HepG2 (cell line): ENCODE measurements around the gene SLC26A5. TPM values are rescaled to one million over a fixed set of nuclear protein-coding genes. Genes with fewer than 3 reads are reported as not detected.

ENCODE experiments used
- CSRNP2 ChIP-seq: sonication (generic); formaldehyde crosslinking; conservative IDR thresholded peaks from 2 replicates; pipeline ENCODE4 v1.8.0; 2022; ENCODE audit warnings: low read depth, missing genetic modification reagents
- FOXA3 ChIP-seq: IDR thresholded peaks from 2 replicates; pipeline ENCODE4 v1.6.1; 2016; ENCODE audit warnings: missing genetic modification reagents, missing compliant biosample characterization
- KAT8 ChIP-seq: IDR thresholded peaks from 2 replicates; pipeline ENCODE4 v1.6.1; 2016; ENCODE audit warnings: missing genetic modification reagents, missing compliant biosample characterization
- MAFG ChIP-seq: sonication (generic); formaldehyde crosslinking; IDR thresholded peaks from 2 replicates; pipeline ENCODE4 v1.5.1; 2020; ENCODE audit warnings: mild to moderate bottlenecking, missing genetic modification reagents
- MAZ ChIP-seq, 2 experiments: sonication (generic) in 1 of 2; formaldehyde crosslinking in 1 of 2; IDR thresholded peaks; 2 replicates each; pipeline versions ENCODE4 v1.5.0 to v1.6.1; 2012 to 2020; ENCODE audit warnings: low read depth in 2 of 2, mild to moderate bottlenecking in 2 of 2, borderline replicate concordance in 1 of 2, improper control_type of control experiment in 1 of 2, low read length in 1 of 2, missing genetic modification reagents in 1 of 2, moderate library complexity in 1 of 2
- NR1H2 ChIP-seq: sonication (generic); formaldehyde crosslinking; IDR thresholded peaks from 2 replicates; pipeline ENCODE4 v1.8.1; 2022; ENCODE audit warnings: low read depth, missing genetic modification reagents, borderline replicate concordance
- POGK ChIP-seq: sonication (generic); formaldehyde crosslinking; conservative IDR thresholded peaks from 2 replicates; pipeline ENCODE4 v1.8.0; 2022; ENCODE audit warnings: mild to moderate bottlenecking, moderate library complexity, missing genetic modification reagents
- SP1 ChIP-seq, 2 experiments: fragments of 450-650 bp in 1 of 2; sonication (generic) in 1 of 2; formaldehyde crosslinking in 1 of 2; IDR thresholded peaks; 2 replicates each; pipeline versions ENCODE4 v1.4.0 to v1.6.1; 2016 to 2020; ENCODE audit warnings: missing genetic modification reagents in 1 of 2
- TCF7 ChIP-seq: sonication (generic); IDR thresholded peaks from 2 replicates; pipeline ENCODE4 v1.6.1; 2016; ENCODE audit warnings: antibody characterized with exemption, low read depth
- ZBTB7B ChIP-seq: sonication (generic); formaldehyde crosslinking; IDR thresholded peaks from 2 replicates; pipeline ENCODE4 v1.4.0; 2020; ENCODE audit warnings: missing genetic modification reagents
- ZNF264 ChIP-seq: sonication (generic); formaldehyde crosslinking; IDR thresholded peaks from 2 replicates; pipeline ENCODE4 v1.4.0; 2020; ENCODE audit warnings: missing genetic modification reagents
- ZNF407 ChIP-seq: sonication (generic); formaldehyde crosslinking; IDR thresholded peaks from one replicate; pipeline ENCODE4 v1.5.1; 2020; ENCODE audit warnings: mild to moderate bottlenecking, missing genetic modification reagents; ENCODE audit errors: not compliant biosample characterization
- ZNF431 ChIP-seq: sonication (generic); formaldehyde crosslinking; IDR thresholded peaks from 2 replicates; pipeline ENCODE4 v1.9.0; 2022; ENCODE audit warnings: missing genetic modification reagents, low read depth, mild to moderate bottlenecking, borderline replicate concordance
- polyA plus RNA-seq, 8 experiments: library from polyadenylated mRNA; depleted of rRNA in 3 of 8; stranded (reverse) in 7 of 8; unstranded in 1 of 8; fragments of >200 nt; fragmentation: Illumina TruSeq in 4 of 8; extraction: Trizol in 4 of 8; gene quantifications; 2 replicates each; pipeline versions ENCODE4 v1.2.1 to v1.2.3, GENCODE V29; 2011 to 2016; ENCODE audit warnings: low read depth in 4 of 8, missing spikeins in 1 of 8, mixed read lengths in 1 of 8; ENCODE audit not compliant: insufficient read depth in 1 of 8
- total RNA-seq, 5 experiments: library from RNA; depleted of rRNA; stranded (reverse); fragments of >200 nt; fragmentation: Illumina TruSeq; extraction: Trizol; gene quantifications; 2 replicates each; pipeline ENCODE4 v1.2.3, GENCODE V29; 2016; ENCODE audit warnings: low read depth in 1 of 5

SLC26A5 gene
- total and polyA plus RNA-seq, 2 of the 13 experiments (the other 11 are each of a cell fraction or from before 2014, with no cell fraction given): 0.08 to 0.11 TPM

GRCh38 chr7:103388469-103389140 lies 57.4 kb downstream of the SLC26A5 start (continued):
- TF ChIP-seq KAT8 (CRISPR knock-in tag): peak; percentile 32
- peak; percentile 83 for TF ChIP-seq TCF7
- no peak for TF ChIP-seq ZNF431 (CRISPR knock-in tag)
- peak; percentile 81 for TF ChIP-seq FOXA3
- no peak for TF ChIP-seq ZNF264 (CRISPR knock-in tag)
- no peak for TF ChIP-seq NR1H2 (CRISPR knock-in tag)
- TF ChIP-seq ZBTB7B: no peak
- TF ChIP-seq MAZ (IDR thresholded peaks at IDR 0.05; ENCODE audit: borderline replicate concordance, low read depth, low read length): no peak
- no peak for TF ChIP-seq MAZ (CRISPR knock-in tag; IDR thresholded peaks at IDR 0.05; ENCODE audit: low read depth)
- TF ChIP-seq ZNF407 (CRISPR knock-in tag): no peak
- no peak for TF ChIP-seq CSRNP2 (CRISPR knock-in tag)
- TF ChIP-seq SP1 (IDR thresholded peaks at IDR 0.05): no peak
- no peak for TF ChIP-seq SP1 (CRISPR knock-in tag; IDR thresholded peaks at IDR 0.05)
- no peak for TF ChIP-seq MAFG (CRISPR knock-in tag)
- no peak for TF ChIP-seq POGK
